HepG2 (cell line): ENCODE data around the gene KLC4. TPM values are rescaled to one million over a fixed set of nuclear protein-coding genes. Genes with fewer than 3 reads are reported as not detected.

ENCODE experiments used
- PAWR ChIP-seq: sonication (generic); formaldehyde crosslinking; IDR thresholded peaks from 2 replicates; pipeline ENCODE4 v1.4.0; 2020; ENCODE audit warnings: missing genetic modification reagents, mild to moderate bottlenecking, borderline replicate concordance
- ZNF501 ChIP-seq: sonication (generic); formaldehyde crosslinking; IDR thresholded peaks from 2 replicates; pipeline ENCODE4 v1.5.1; 2020; ENCODE audit warnings: mild to moderate bottlenecking, moderate library complexity, missing genetic modification reagents
- ZNF556 ChIP-seq: sonication (generic); formaldehyde crosslinking; IDR thresholded peaks from 2 replicates; pipeline ENCODE4 v1.4.0; 2020; ENCODE audit warnings: mild to moderate bottlenecking, missing genetic modification reagents, borderline replicate concordance
- polyA plus RNA-seq, 8 experiments: library from polyadenylated mRNA; depleted of rRNA in 3 of 8; stranded (reverse) in 7 of 8; unstranded in 1 of 8; fragments of >200 nt; fragmentation: Illumina TruSeq in 4 of 8; extraction: Trizol in 4 of 8; gene quantifications; 2 replicates each; pipeline versions ENCODE4 v1.2.1 to v1.2.3, GENCODE V29; 2011 to 2016; ENCODE audit warnings: low read depth in 4 of 8, missing spikeins in 1 of 8, mixed read lengths in 1 of 8; ENCODE audit not compliant: insufficient read depth in 1 of 8
- total RNA-seq, 5 experiments: library from RNA; depleted of rRNA; stranded (reverse); fragments of >200 nt; fragmentation: Illumina TruSeq; extraction: Trizol; gene quantifications; 2 replicates each; pipeline ENCODE4 v1.2.3, GENCODE V29; 2016; ENCODE audit warnings: low read depth in 1 of 5
- TF ChIP-seq, protein P1 (sequence below), 2 experiments: sonication (generic) in 1 of 2; formaldehyde crosslinking in 1 of 2; IDR thresholded peaks; 2 replicates each; pipeline versions ENCODE4 v1.5.1 to v1.6.1; 2011 to 2020; ENCODE audit warnings: borderline replicate concordance in 1 of 2, low read depth in 1 of 2, low read length in 1 of 2, mild to moderate bottlenecking in 1 of 2, missing genetic modification reagents in 1 of 2, moderate library complexity in 1 of 2
- TF ChIP-seq, protein P2 (sequence below): sonication (generic); formaldehyde crosslinking; IDR thresholded peaks from 2 replicates; pipeline ENCODE4 v1.4.0; 2020; ENCODE audit warnings: mild to moderate bottlenecking, missing genetic modification reagents
- TF ChIP-seq, protein P3 (sequence below): IDR thresholded peaks from 2 replicates; pipeline ENCODE4 v1.6.1; 2016; ENCODE audit warnings: low read depth
- TF ChIP-seq, protein P4 (sequence below): sonication (generic); formaldehyde crosslinking; IDR thresholded peaks from 2 replicates; pipeline ENCODE4 v1.5.0; 2020; ENCODE audit warnings: missing genetic modification reagents
- TF ChIP-seq, protein P5 (sequence below), 2 experiments: sonication (generic) in 1 of 2; formaldehyde crosslinking in 1 of 2; IDR thresholded peaks; 2 replicates each; pipeline versions ENCODE4 v1.4.0 to v1.6.1; 2016 to 2020; ENCODE audit warnings: borderline replicate concordance in 1 of 2, low read depth in 1 of 2, mild to moderate bottlenecking in 1 of 2, missing genetic modification reagents in 1 of 2

Gene KLC4
- total and polyA plus RNA-seq, 2 of the 13 experiments (the other 11 are each of a cell fraction or from before 2014, with no cell fraction given), result 45.4 to 70.4 TPM

DNA sequence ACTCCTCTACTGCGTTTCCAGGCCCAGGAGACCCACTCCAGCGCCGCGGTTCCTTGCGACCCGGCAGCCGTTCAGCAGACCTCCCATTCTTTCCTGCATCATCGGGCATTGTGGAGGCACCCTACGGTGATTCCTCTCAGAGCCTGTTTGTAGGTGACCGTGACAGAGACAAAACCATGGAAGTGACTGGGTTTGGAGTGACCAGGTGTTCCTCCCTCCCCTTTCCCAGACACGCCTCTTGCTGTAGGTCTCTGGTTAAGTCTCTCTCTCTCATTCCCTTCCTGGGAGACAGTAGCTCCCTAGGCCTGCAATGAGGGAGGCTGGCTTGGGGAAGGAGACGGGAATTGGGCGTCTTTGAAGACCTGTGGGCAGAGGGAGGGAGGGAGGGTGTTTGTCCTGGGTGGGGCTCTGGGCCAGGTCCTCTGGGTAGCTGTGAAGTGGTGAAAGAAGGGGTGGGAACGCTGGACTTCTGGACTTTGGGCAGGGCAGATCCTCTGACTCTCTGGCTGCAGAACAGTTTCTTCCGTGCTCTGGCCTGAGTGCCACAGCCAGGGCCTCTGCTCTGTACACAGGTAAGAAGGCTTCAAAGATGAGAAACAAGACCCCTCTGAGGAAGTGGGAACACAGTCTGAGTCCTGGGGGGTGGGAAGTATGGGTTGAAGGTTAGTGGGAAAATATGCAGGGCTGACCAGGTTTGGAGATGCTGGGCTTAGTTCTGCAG lies 763 bp downstream of the KLC4 start (continued):
- 0 out of 2 replicates have a peak, but pooled peaks have one; percentile 20 for TF ChIP-seq ZNF556 (CRISPR knock-in tag)
- TF ChIP-seq, protein P1, sequence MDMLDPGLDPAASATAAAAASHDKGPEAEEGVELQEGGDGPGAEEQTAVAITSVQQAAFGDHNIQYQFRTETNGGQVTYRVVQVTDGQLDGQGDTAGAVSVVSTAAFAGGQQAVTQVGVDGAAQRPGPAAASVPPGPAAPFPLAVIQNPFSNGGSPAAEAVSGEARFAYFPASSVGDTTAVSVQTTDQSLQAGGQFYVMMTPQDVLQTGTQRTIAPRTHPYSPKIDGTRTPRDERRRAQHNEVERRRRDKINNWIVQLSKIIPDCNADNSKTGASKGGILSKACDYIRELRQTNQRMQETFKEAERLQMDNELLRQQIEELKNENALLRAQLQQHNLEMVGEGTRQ (IDR thresholded peaks at IDR 0.05; ENCODE audit: low read depth, low read length), result no peak
- TF ChIP-seq, protein P1 (CRISPR knock-in tag; IDR thresholded peaks at IDR 0.05; ENCODE audit: borderline replicate concordance), result no peak
- TF ChIP-seq, protein P2, sequence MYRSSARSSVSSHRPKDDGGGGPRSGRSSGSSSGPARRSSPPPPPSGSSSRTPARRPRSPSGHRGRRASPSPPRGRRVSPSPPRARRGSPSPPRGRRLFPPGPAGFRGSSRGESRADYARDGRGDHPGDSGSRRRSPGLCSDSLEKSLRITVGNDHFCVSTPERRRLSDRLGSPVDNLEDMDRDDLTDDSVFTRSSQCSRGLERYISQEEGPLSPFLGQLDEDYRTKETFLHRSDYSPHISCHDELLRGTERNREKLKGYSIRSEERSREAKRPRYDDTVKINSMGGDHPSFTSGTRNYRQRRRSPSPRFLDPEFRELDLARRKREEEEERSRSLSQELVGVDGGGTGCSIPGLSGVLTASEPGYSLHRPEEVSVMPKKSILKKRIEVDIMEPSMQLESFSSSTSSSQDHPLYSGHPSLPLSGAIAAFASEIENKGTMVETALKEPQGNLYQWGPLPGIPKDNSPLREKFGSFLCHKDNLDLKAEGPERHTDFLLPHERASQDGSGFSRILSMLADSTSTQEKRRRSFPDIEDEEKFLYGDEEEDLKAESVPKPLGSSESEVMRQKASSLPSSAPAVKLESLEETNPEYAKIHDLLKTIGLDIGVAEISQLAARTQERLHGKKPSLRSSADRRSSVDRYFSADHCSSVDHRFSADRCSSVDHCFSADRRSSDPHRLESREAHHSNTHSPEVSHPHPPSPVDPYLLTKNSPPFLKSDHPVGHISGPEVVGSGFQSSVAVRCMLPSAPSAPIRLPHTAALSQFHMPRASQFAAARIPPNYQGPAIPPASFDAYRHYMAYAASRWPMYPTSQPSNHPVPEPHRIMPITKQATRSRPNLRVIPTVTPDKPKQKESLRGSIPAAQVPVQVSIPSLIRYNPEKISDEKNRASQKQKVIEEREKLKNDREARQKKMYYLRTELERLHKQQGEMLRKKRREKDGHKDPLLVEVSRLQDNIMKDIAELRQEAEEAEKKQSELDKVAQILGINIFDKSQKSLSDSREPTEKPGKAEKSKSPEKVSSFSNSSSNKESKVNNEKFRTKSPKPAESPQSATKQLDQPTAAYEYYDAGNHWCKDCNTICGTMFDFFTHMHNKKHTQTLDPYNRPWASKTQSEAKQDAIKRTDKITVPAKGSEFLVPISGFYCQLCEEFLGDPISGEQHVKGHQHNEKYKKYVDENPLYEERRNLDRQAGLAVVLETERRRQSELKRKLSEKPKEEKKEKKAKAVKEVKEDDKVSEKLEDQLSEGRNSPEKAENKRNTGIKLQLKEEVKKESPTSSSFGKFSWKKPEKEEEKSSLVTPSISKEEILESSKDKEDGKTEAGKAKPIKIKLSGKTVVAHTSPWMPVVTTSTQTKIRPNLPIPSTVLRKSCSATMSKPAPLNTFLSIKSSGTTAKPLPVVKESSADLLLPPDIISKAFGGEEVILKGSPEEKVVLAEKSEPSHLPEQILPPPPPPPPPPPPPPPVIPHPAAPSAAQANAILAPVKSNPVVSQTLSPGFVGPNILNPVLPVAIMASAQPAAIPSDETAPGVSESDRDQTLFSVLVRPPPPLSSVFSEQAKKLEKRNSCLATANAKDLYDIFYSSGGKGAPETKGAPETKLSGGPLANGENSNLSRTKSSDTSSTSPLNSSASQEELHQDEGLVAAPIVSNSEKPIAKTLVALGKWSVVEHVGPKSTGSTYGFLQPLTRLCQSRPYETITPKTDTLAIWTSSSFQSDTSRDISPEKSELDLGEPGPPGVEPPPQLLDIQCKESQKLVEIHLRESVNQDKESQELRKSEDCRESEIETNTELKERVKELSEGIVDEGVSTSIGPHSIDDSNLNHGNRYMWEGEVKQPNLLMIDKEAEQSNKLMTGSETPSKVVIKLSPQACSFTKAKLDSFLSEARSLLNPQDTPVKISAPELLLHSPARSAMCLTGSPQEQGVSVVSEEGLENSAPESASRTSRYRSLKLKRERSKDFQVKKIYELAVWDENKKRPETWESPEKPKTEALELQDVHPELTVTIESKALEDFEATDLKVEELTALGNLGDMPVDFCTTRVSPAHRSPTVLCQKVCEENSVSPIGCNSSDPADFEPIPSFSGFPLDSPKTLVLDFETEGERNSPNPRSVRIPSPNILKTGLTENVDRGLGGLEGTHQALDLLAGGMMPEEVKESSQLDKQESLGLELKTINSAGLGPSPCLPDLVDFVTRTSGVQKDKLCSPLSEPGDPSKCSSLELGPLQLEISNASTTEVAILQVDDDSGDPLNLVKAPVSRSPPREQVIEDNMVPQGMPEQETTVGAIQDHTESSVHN (CRISPR knock-in tag), result peak; percentile 81; the same call in 1 of the 2 replicates
- TF ChIP-seq, protein P3, sequence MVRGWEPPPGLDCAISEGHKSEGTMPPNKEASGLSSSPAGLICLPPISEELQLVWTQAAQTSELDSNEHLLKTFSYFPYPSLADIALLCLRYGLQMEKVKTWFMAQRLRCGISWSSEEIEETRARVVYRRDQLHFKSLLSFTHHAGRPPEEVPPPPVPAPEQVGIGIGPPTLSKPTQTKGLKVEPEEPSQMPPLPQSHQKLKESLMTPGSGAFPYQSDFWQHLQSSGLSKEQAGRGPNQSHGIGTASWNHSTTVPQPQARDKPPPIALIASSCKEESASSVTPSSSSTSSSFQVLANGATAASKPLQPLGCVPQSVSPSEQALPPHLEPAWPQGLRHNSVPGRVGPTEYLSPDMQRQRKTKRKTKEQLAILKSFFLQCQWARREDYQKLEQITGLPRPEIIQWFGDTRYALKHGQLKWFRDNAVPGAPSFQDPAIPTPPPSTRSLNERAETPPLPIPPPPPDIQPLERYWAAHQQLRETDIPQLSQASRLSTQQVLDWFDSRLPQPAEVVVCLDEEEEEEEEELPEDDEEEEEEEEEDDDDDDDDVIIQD, result 0 out of 2 replicates have a peak, but pooled peaks have one; percentile 50
- no peak for TF ChIP-seq ZNF501
- TF ChIP-seq, protein P4, sequence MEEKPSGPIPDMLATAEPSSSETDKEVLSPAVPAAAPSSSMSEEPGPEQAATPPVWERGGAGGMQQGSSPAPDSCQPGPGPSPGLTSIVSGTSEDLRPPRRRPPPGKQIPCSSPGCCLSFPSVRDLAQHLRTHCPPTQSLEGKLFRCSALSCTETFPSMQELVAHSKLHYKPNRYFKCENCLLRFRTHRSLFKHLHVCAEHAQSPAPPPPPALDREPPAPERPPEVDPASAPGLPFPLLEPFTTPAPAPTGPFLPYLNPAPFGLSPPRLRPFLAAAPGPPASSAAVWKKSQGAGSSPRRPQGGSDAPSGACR, result no peak; the same call in 1 of the 2 replicates
- 0 out of 2 replicates have a peak, but pooled peaks have one; percentile 44 for TF ChIP-seq PAWR (CRISPR knock-in tag)
- TF ChIP-seq, protein P5, sequence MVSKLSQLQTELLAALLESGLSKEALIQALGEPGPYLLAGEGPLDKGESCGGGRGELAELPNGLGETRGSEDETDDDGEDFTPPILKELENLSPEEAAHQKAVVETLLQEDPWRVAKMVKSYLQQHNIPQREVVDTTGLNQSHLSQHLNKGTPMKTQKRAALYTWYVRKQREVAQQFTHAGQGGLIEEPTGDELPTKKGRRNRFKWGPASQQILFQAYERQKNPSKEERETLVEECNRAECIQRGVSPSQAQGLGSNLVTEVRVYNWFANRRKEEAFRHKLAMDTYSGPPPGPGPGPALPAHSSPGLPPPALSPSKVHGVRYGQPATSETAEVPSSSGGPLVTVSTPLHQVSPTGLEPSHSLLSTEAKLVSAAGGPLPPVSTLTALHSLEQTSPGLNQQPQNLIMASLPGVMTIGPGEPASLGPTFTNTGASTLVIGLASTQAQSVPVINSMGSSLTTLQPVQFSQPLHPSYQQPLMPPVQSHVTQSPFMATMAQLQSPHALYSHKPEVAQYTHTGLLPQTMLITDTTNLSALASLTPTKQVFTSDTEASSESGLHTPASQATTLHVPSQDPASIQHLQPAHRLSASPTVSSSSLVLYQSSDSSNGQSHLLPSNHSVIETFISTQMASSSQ (IDR thresholded peaks at IDR 0.05; ENCODE audit: low read depth), result no peak
- TF ChIP-seq, protein P5 (CRISPR knock-in tag; IDR thresholded peaks at IDR 0.05; ENCODE audit: borderline replicate concordance), result peak; percentile 77; the same call in 1 of the 2 replicates
